Fibroblast of the aortic adventitia (primary cell): ENCODE data around the gene COL4A2. TPM values are rescaled to one million over a fixed set of nuclear protein-coding genes. Genes with fewer than 3 reads are reported as not detected.

Source experiments
- DNase-seq: peaks from one replicate; pipeline ENCODE4 v3.0.0-alpha.2; 2010; ENCODE audit warnings: low read depth
- H3K4me3 ChIP-seq: 2 replicates; pipeline ENCODE4 v1.5.1; 2011; ENCODE audit warnings: low read depth, mild to moderate bottlenecking, control low read depth, low read length, moderate library complexity
- total RNA-seq: library from RNA; depleted of rRNA; stranded (reverse); fragments of >200 nt; gene quantifications from 2 replicates; pipeline ENCODE4 v1.2.3, GENCODE V29; 2012; ENCODE audit warnings: low replicate concordance
- TF ChIP-seq, protein P1 (sequence below): IDR thresholded peaks from 2 replicates; pipeline ENCODE4 v1.5.1; 2011; ENCODE audit warnings: mild to moderate bottlenecking, low read length, control low read depth, inconsistent platforms; ENCODE audit not compliant: insufficient read depth

Gene COL4A2
- total RNA-seq, 1 donor: 53.3 TPM

- no peak overlapping the region for H3K4me3 ChIP-seq
- TF ChIP-seq, protein P1, sequence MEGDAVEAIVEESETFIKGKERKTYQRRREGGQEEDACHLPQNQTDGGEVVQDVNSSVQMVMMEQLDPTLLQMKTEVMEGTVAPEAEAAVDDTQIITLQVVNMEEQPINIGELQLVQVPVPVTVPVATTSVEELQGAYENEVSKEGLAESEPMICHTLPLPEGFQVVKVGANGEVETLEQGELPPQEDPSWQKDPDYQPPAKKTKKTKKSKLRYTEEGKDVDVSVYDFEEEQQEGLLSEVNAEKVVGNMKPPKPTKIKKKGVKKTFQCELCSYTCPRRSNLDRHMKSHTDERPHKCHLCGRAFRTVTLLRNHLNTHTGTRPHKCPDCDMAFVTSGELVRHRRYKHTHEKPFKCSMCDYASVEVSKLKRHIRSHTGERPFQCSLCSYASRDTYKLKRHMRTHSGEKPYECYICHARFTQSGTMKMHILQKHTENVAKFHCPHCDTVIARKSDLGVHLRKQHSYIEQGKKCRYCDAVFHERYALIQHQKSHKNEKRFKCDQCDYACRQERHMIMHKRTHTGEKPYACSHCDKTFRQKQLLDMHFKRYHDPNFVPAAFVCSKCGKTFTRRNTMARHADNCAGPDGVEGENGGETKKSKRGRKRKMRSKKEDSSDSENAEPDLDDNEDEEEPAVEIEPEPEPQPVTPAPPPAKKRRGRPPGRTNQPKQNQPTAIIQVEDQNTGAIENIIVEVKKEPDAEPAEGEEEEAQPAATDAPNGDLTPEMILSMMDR: no peak
- DNase-seq: no peak
Observed at GRCh38 chr13:110432522-110432921, 125.4 kb downstream of the COL4A2 start.

- no peak overlapping the region for H3K4me3 ChIP-seq
- DNase-seq: no peak
- TF ChIP-seq, protein P1: no peak
Observed at GRCh38 chr13:110433014-110433413, 125.9 kb downstream of the COL4A2 start.

DNA sequence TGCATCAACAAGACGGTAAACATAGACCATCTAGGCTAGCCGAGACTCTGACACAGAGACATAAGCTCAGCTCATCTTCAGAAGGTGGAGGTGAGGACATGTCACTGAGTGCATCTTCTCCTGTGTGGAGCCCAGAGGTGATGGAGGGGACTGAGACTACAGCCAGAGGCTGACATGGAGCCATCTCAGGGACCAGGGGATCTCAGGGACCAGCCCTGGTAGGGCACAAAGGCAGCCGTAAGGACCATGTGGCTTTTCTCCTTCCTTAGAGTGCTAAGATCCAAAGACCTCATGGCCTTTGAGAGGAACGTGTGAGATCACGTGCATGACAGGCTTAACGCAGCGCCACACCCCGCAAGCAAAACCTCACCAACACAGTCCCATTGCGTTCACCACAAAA lies 127.5 kb downstream of the COL4A2 start:
- TF ChIP-seq, protein P1: no peak
- DNase-seq: no peak
- no peak overlapping the region for H3K4me3 ChIP-seq

DNA sequence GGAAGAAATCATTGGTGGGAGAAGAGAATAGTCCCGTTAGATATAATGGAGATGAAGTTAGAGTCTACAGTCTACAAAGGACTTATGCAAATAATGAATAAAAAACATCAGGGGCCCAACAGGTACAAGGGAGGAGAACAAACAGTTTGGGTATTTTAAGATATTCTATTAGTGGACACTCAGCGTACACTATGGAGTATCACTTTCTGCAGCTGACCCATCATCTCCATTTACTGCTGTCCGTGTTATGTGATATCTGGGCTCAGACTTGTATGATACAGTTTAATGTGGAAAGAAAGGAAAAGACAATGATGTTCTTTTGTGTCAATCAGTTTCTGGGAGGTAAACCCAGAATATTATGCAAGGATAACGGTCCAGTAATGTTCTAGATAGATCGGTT lies 128.2 kb downstream of the COL4A2 start:
- H3K4me3 ChIP-seq: no peak overlapping the region
- DNase-seq: no peak
- TF ChIP-seq, protein P1: no peak

DNA sequence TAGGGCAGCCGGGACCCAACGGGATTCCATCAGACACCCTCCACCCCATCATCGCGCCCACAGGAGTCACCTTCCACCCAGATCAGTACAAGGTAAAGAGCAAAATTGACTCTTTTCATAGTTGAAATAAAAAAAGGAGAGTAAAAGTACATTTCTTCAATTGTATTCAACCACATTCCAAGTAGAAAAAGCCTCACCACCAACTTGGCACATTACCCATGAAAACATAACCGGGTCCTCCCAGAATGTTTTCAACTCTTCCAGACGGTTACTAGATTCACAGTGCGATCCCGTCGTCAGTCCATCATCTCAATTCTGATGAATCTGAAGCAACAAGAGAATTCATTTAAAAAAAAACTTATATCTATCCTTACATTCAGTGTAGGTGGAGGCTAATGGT lies 129.2 kb downstream of the COL4A2 start:
- TF ChIP-seq, protein P1: no peak
- no peak overlapping the region for H3K4me3 ChIP-seq
- DNase-seq: peak; percentile 25

GRCh38 chr13:110436786-110437370 lies 129.8 kb downstream of the COL4A2 start:
- TF ChIP-seq, protein P1: no peak
- no peak overlapping the region for H3K4me3 ChIP-seq
- no peak for DNase-seq

DNA sequence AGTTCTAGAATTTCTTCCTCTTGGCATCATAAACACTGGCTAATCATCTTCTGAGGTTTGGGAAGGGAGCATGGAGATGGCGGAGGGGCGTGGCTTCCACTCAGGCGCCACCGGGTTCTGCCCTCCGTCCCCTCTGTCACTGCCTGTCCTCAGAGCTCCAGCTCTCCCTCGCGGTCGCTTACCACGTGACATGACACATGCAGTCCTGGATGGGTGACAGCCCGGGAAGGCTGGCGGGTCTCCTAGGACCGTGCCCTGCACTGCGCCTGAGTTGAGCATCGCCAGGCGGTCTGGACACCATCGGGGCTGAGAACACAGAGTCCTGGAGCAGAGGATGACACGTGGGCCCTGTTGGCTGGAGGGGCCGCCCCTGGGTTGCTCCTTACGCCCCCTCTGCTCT lies 131.1 kb downstream of the COL4A2 start:
- DNase-seq: no peak
- H3K4me3 ChIP-seq: no peak overlapping the region
- TF ChIP-seq, protein P1: no peak
